Endothelial cell of umbilical vein (primary cell): ENCODE measurements around the gene MED28. TPM values are rescaled to one million over a fixed set of nuclear protein-coding genes. Genes with fewer than 3 reads are reported as not detected.

Source experiments
- BruUV-seq: library from RNA; stranded (reverse); fragments of 400-500 nt; replicated peaks from 2 replicates; lab custom pipeline; 2021; lab: Mats Ljungman, UMichigan
- CTCF ChIA-PET: fragments of 300-600, 350-600 bp; sonication (Branson Sonifier 250); formaldehyde crosslinking; loops from one replicate; lab custom pipeline; 2021; ENCODE audit warnings: antibody characterized with exemption, inconsistent platforms; lab: Charles Lee
- POLR2A ChIA-PET: fragments of 300-600, 350-600 bp; sonication (Branson Sonifier 250); formaldehyde crosslinking; loops from one replicate; lab custom pipeline; 2021; ENCODE audit warnings: antibody characterized with exemption, inconsistent platforms; lab: Charles Lee
- DNase-seq: peaks from one replicate; pipeline ENCODE4 v3.0.0-alpha.2; 2011; ENCODE audit warnings: low read depth, low spot score
- FAIRE-seq: peaks from 2 replicates; lab custom pipeline; 2011; peaks lifted over from hg19 to GRCh38; lab: Jason Lieb, UNC
- H2AFZ ChIP-seq: 2 replicates; pipeline ENCODE4 v1.6.0; 2012; ENCODE audit warnings: low read depth, low read length, control low read depth, inconsistent platforms
- H3K27ac ChIP-seq: 2 replicates; pipeline ENCODE4 v1.5.1; 2011; ENCODE audit warnings: low read depth, mild to moderate bottlenecking, control low read depth, low read length, moderate library complexity; ENCODE audit not compliant: insufficient read depth
- H3K27me3 ChIP-seq, 2 experiments: 2 replicates each; pipeline versions ENCODE4 v1.6.0 to v1.6.1; 2011; ENCODE audit warnings: low read length in 2 of 2, mixed read lengths in 1 of 2; ENCODE audit not compliant: control insufficient read depth in 2 of 2, insufficient read depth in 2 of 2
- H3K36me3 ChIP-seq, 2 experiments: 2 replicates in 1 of 2; 3 replicates in 1 of 2; pipeline ENCODE4 v1.5.1; 2011; ENCODE audit warnings: low read length in 2 of 2, mild to moderate bottlenecking in 1 of 2, moderate library complexity in 1 of 2; ENCODE audit not compliant: control insufficient read depth in 2 of 2, insufficient read depth in 2 of 2; ENCODE audit errors: extremely low read depth in 1 of 2
- H3K4me1 ChIP-seq: 3 replicates; pipeline ENCODE4 v1.5.1; 2011; ENCODE audit warnings: mild to moderate bottlenecking, low read length; ENCODE audit not compliant: control insufficient read depth, insufficient read depth; ENCODE audit errors: extremely low read depth
- H3K4me2 ChIP-seq: 2 replicates; pipeline ENCODE4 v1.6.1; 2011; ENCODE audit warnings: low read length, control low read depth, mixed read lengths; ENCODE audit not compliant: insufficient read depth
- H3K4me3 ChIP-seq, 3 experiments: fragments of 200-600 bp in 1 of 3; sonication (generic), shearing (Covaris generic) in 1 of 3; replicated peaks in 1 of 3; 2 replicates each; pipeline ENCODE4 v1.5.1; 2011 to 2016; ENCODE audit warnings: control low read depth in 3 of 3, low read length in 3 of 3, mild to moderate bottlenecking in 2 of 3, inconsistent platforms in 1 of 3, low read depth in 1 of 3, moderate library complexity in 1 of 3; ENCODE audit not compliant: insufficient read depth in 1 of 3
- H3K79me2 ChIP-seq: 2 replicates; pipeline ENCODE4 v1.6.0; 2012; ENCODE audit warnings: low read length, inconsistent platforms; ENCODE audit not compliant: control insufficient read depth, insufficient read depth
- H3K9ac ChIP-seq: replicated peaks from 2 replicates; pipeline ENCODE3; 2011; ENCODE audit warnings: low read length, control low read depth; ENCODE audit not compliant: insufficient read depth; ENCODE audit errors: extremely low read depth
- H3K9me1 ChIP-seq: replicated peaks from 3 replicates; pipeline ENCODE4 v1.6.0; 2011; ENCODE audit warnings: mild to moderate bottlenecking, low read length; ENCODE audit not compliant: control insufficient read depth, insufficient read depth; ENCODE audit errors: extremely low read depth
- H3K9me3 ChIP-seq: replicated peaks from 2 replicates; pipeline ENCODE4 v1.5.1; 2012; ENCODE audit warnings: low read length, inconsistent platforms; ENCODE audit not compliant: control insufficient read depth, insufficient read depth
- H4K20me1 ChIP-seq: replicated peaks from 2 replicates; pipeline ENCODE3; 2011; ENCODE audit warnings: mild to moderate bottlenecking, low read length; ENCODE audit not compliant: control insufficient read depth, insufficient read depth; ENCODE audit errors: extremely low read depth
- CTCF ChIP-seq, 2 donors: IDR thresholded peaks; 1 replicate in 1 of 2; 2 replicates in 1 of 2; pipeline ENCODE4 v1.5.1; 2011; ENCODE audit warnings: low read length in 2 of 2, mild to moderate bottlenecking in 2 of 2, moderate library complexity in 2 of 2, control low read depth in 1 of 2, inconsistent platforms in 1 of 2, low read depth in 1 of 2; ENCODE audit not compliant: insufficient read depth in 1 of 2; ENCODE audit errors: extremely low read depth in 1 of 2
- EZH2 ChIP-seq: IDR thresholded peaks from 2 replicates; pipeline ENCODE4 v1.6.1; 2012; ENCODE audit warnings: borderline replicate concordance, low read depth, mild to moderate bottlenecking, moderate library complexity, low read length, inconsistent platforms; ENCODE audit not compliant: severe bottlenecking
- FOS ChIP-seq: IDR thresholded peaks from 2 replicates; pipeline ENCODE4 v1.6.1; 2011; ENCODE audit warnings: mild to moderate bottlenecking, low read length, moderate library complexity, borderline replicate concordance; ENCODE audit not compliant: insufficient read depth
- GATA2 ChIP-seq: IDR thresholded peaks from 2 replicates; pipeline ENCODE4 v1.7.0; 2011; ENCODE audit warnings: low read depth, mild to moderate bottlenecking, moderate library complexity, mixed read lengths, low read length; ENCODE audit not compliant: insufficient read length, insufficient read depth
- JUN ChIP-seq: IDR thresholded peaks from 2 replicates; pipeline ENCODE4 v1.6.1; 2011; ENCODE audit warnings: borderline replicate concordance, low read depth; ENCODE audit not compliant: insufficient read length, insufficient read depth
- MAX ChIP-seq: IDR thresholded peaks from 2 replicates; pipeline ENCODE4 v1.6.1; 2011; ENCODE audit not compliant: insufficient read depth, insufficient read length
- MYC ChIP-seq: IDR thresholded peaks from one replicate; pipeline ENCODE4 v1.6.1; 2011; ENCODE audit warnings: mild to moderate bottlenecking, low read depth, low read length
- POLR2A ChIP-seq: IDR thresholded peaks from 2 replicates; pipeline ENCODE4 v1.6.1; 2012; ENCODE audit warnings: low read depth, mild to moderate bottlenecking, control low read depth, low read length
- POLR2AphosphoS5 ChIP-seq: IDR thresholded peaks from 2 replicates; pipeline ENCODE4 v1.6.1; 2012; ENCODE audit warnings: low read depth, mild to moderate bottlenecking, control low read depth, low read length, moderate library complexity; ENCODE audit not compliant: insufficient read depth
- dilution Hi-C: fragments of 300-500 bp; cut with MboI; formaldehyde crosslinking; loops from one replicate; pipeline ENCODE4 v1.15.0; 2019; ENCODE audit warnings: low sequenced_read_pairs; ENCODE audit not compliant: extremely low pct_ligation_motif_present
- intact Hi-C: fragments of 100-400 bp; cut with micrococcal nuclease; formaldehyde crosslinking; loops from one replicate; pipeline ENCODE4 v1.10.0; 2022
- polyA plus RNA-seq, 4 experiments: library from polyadenylated mRNA; depleted of rRNA in 3 of 4; stranded (reverse) in 3 of 4; unstranded in 1 of 4; fragments of >200 nt; gene quantifications; 2 replicates each; pipeline versions ENCODE4 v1.2.1 to v1.2.3, GENCODE V29; 2011 to 2012; ENCODE audit warnings: missing spikeins in 1 of 4
- total RNA-seq: library from RNA; stranded (reverse); gene quantifications from 2 replicates; pipeline ENCODE4 v1.2.3, GENCODE V29; 2021

The MED28 gene
- total and polyA plus RNA-seq, 2 donors (not counting 3 experiments of a cell fraction or from before 2014, with no cell fraction given) = 10.0 to 49.1 TPM

- Histone ChIP-seq H3K9me3 (no peaks in the 10 kb centered on the region), H3K9ac (no peak overlapping the region), H3K27me3 (no peaks in the 10 kb centered on the region), H3K9me1 (no peaks in the 10 kb centered on the region), H3K4me2 (no peak overlapping the region), H2AFZ (no peak overlapping the region), H3K79me2 (no peaks in the 10 kb centered on the region), H3K27ac (no peak overlapping the region), H3K4me1 (no peaks in the 10 kb centered on the region), H4K20me1 (no peaks in the 10 kb centered on the region), H3K36me3 (peaks cover 13 to 53% of the 10 kb centered on the region in 2 experiments), H3K4me3 (no peak overlapping the region)
- FAIRE-seq = no peak
- dilution Hi-C loops (no loop called here), intact Hi-C loops (loop anchor here (2.0 kb wide), 1 partner anchor 15 kb away; no protein-coding TSS in a partner anchor)
- DNase-seq = no peak
- TF ChIP-seq CTCF (IDR thresholded peaks at IDR 0.05; ENCODE audit: extremely low read depth in 1 of 2, insufficient read depth in 1 of 2, low read depth in 1 of 2, low read length in 2 of 2) (no peak), POLR2AphosphoS5 (no peak), GATA2 (no peak), POLR2A (no peak), FOS (no peak), EZH2 (no peak), MYC (no peak), MAX (no peak), JUN (no peak)
- ChIA-PET CTCF (no interaction called here), POLR2A (no interaction called here)
- no TSS peak for BruUV-seq
These were observed 18.9 kb upstream of the MED28 start for GRCh38 chr4:17595471-17596005.
